Measurements from ENCODE around the gene RBM7.

Gene RBM7, protein sequence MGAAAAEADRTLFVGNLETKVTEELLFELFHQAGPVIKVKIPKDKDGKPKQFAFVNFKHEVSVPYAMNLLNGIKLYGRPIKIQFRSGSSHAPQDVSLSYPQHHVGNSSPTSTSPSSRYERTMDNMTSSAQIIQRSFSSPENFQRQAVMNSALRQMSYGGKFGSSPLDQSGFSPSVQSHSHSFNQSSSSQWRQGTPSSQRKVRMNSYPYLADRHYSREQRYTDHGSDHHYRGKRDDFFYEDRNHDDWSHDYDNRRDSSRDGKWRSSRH

DNA sequence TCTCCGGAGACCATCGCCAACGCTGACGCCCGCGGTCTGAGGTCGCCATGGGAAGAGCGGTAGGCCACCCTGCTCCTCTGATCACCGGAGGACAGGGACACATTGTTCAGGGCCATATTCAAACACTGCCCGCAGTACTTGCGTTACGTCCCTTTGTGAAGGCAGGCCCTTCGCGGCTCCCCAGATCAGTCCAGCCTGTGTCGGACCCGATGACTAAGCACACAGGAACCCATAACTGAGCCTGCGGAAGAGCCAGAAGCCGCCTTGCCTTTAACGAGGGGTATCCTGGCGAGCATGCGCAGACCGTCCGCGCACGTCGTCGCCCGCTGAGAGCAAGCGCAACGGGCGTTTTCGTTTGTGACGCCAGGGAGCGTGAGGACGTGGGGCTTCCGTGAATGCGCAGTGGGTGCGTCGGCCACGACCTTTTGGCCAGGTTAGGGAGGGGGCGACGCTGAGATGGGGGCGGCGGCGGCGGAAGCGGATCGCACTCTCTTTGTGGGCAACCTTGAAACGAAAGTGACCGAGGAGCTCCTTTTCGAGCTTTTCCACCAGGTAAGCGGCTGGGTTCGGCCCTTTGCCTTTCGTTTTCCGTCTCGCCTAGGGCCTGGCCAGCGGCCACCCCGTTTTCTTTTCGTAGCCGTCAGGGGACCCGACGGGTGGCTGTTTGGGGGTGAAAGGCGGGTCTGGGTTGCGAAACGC lies at the start of gene RBM7, which contains the start of gene C11orf71:
Gene RBM7 (plus strand): TSS at position 451 of the 699 bp plus-strand sequence. CDS start 6 bp downstream, at position 457.
Gene C11orf71 (minus strand): TSS at position 296 of the 699 bp plus-strand sequence. CDS start 180 bp downstream, at position 116.
- DNase-seq (ENCODE audit: low read depth): peak; percentile 100

DNA sequence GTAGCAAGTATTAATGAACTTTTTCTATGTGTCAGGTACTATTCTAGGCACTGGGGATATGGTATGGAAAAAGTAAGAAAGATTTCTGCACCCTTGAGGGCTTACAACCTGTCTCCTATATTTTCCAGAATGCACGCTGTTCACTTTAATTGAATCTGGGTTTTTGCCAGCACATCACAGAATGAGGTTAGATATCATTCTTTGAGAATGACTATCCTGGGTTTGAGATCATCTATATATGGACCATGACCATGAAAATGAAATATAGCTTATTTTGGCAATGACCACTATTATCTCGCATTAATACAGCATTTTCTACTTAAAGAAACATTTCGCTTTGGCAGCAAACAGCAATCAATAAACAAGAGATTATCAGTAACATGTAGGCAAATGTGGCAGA lies 47.0 kb upstream of the RBM7 start:
- peak; percentile 43 for DNase-seq (ENCODE audit: low read depth)

DNA sequence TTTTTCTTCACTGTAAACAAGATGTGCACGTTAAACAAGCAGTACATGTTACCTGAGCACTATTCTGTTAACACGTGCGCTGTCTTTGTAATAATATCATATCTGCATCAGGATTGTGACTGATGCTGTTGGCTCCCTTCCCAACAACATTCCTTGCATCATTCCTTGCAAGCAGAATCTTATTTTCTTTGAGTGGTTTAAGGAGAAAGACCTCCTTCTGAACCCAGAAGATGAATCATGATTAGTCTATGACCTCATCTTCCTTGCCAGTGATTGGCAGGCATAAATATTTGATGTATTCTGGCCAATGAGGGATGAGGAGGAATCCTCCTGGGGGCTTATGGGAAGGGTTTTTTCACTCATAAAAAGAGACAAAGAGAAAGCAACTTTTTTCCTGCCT lies 46.4 kb upstream of the RBM7 start:
- peak; percentile 92 for DNase-seq (ENCODE audit: low read depth)

DNA sequence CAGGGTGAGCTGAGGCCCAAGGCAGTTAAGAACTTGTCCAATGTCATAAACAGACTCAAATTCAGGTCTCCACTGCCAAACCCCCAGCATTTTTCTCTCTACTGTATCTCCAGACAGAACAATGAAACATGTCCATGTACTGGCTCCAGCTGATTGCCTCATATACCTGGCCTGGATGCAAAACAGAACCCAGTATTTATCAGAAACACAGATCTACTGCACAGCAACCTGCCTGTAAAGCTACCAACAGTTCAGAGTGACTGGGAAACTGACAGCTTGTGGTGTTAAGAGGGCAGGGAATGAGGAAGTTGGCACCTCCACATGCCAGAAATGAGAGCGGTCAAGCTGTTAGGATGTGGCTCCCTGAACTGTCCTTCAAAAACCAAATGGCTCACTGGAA lies 41.8 kb upstream of the RBM7 start:
- peak; percentile 23 for DNase-seq (ENCODE audit: low read depth)

DNA sequence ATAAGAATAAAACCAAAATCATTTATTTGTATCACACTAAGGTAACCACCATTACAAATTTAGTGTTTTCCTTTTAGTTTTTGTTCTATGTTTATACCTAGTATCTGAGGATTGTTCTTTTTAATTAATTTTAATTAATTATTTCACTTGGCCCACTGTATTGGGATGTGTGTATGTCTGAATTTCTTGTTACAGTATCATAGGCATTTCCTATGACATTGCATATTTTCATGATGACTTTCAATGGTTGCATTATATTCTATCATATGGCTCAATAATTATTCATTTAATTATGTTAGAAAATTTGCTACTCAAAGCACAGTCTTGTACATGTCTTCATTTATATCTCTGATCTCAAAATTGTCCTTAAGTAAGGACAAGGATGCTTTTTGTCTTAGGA lies 41.1 kb upstream of the RBM7 start:
- peak; percentile 49 for DNase-seq (ENCODE audit: low read depth)

DNA sequence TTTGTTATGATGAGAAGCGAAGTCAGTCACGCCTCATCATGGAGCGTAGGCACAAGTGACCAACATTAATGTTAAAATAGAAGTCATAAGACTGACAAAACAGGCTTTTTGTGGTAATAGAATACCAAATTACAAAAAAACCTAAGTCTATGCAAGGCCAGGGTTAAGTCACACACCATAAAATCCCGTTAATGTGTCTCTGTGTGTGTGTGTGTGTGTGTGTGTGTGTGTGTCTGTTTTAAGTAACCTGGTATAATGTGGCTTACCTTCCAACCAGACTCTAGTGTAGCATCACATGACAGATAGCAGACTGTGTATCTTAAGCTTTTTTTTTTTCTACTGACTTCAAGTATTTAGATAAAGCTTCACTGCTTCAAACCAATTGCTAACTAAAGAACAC lies 38.1 kb upstream of the RBM7 start:
- no peak for DNase-seq (ENCODE audit: low read depth)

DNA sequence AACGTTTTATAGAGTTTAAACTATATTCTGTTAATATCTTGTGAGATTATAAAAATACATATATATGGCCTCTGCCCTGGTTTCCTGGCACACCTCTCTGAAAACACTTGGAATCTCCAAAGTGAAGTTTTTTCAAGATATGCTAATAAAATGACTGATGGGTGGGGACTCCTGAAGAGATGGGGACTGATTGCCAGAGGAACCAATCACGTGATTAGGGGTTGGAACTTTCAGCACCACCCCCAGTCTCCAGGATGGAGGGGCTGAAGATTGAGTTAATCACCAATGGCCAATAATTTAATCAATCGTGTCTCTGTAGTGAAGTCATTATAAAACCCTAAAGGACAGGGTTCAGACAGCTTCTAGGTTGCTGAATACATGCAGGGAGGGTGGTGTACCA lies 37.5 kb upstream of the RBM7 start:
- DNase-seq (ENCODE audit: low read depth): no peak

DNA sequence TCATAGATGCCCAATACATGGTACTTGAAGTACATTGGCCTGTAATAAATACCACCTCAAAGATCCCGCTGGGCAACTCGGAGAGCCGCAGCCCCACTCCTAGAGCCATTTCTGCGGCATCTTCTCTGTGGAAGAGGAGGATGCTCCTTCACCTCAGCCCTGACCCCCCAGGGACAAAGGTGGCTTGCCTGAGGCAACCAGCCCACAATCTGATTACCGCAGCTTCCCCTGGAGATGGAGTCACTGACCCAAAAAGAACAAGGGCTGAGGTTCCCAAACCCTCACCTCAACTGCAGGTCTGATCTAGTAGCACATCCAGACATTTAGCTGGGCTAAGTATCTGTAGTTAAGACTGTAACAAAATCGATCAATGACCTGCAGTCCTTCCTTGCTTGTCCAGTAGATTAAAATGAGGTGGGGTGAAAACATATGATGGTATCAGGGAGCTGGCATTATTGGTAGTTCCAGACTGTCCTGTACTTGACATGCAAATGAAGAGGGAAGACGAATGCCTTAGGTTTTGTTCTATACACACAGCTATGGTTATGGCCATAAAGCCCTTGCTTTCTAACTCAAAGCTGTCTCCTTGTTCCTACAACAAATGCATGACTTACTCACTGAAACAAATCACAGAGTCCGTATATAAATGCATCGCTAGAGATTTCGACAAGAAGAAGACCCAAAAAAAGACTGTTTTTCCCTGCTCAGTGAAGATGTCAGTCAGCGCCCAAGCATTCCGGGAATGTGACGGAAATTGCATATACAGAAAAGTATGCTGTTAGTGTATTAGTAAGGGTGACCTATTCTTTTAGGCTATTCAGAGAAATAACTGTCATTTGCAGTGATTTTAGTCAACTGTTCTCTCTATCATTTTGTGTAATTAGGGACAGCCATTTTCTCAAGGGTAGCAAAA lies 33.9 kb upstream of the RBM7 start:
- DNase-seq (ENCODE audit: low read depth): peak; percentile 97

DNA sequence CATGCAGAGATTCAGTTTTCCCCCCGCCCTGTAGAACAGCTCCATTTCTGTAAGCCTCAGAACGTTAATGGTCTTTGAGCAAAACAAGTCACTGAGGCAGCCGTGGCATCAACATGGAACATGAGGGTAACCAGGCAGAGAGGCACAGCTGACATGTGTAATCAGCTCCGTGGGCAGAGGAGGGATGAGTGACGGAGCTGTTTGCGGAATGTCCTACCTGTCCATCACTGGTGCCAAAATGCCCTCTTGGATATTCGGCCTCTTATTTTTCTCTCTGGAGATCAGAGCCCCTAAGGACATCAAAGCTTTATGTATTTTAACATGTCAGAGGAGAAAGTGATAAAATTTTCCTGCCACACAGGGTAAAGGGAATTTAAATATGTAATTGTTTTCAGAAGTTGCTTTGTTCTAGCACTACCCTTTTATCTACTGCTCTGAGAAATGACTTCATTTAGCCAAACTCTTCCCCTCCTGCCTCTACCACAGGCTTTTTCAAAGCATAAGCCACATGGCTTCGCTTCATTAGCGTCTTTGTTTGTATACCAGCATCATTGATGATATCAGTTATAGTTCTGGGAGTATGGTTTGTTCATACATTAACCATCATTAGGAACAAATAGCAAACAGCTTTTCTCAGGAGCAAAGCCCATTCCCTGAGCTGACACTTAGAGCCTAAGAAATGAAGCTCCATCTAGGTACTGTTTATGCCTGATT lies 33.1 kb upstream of the RBM7 start:
- DNase-seq (ENCODE audit: low read depth): peak; percentile 25

DNA sequence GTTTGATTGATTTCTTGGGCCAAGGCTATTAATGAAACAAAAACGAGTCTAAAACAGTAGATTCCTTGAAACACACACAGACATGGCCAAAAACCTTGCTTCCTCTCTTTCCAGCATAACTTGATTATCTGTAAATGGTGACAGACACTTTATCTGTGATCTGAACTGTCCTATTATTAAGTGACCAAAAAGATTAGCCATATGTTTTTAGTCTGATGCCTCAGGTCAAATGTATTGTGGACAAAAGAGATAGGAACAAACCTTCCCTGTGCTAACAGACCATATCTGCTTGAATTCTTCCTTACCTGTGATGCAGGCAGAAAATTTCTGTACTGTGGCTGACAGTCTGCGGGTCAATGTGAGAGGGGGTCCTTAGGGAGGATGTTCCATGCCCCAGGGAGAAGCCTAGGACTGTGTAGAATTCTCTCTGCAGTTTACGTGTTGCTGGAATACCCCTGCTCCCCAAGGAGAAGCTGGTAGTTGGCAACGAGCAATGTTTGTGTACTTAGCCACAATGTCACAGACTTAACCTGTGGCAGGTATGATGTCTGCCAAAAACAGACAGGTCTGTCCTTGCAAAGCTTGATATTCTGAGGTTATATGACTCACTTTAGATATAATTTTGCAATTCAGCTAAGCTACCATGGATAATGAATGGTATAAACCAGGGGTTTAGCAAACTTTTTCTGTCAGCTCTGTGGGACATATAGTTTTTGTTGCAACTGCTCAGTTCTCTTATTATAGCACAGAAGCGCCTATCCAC lies 31.4 kb upstream of the RBM7 start:
- DNase-seq (ENCODE audit: low read depth): no peak

DNA sequence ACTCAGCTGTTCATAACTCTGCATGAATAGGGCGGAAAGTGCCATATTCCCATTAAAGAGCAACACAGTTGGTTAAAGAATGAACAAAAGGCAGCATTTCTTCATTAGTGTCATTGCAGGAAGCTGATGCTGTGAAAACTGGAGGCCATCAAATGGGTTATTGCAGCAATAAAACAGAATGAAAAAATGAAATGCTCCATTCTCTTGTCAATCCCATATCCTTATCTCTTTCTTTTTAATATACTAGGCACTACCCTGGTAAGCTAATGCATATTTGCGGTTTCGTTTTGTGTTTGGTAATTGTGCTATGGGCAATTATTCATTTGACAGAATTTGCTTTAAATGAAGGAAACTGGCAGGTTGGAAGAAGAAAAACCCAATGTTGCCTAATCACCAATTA lies 25.4 kb upstream of the RBM7 start:
- no peak for DNase-seq (ENCODE audit: low read depth)

DNA sequence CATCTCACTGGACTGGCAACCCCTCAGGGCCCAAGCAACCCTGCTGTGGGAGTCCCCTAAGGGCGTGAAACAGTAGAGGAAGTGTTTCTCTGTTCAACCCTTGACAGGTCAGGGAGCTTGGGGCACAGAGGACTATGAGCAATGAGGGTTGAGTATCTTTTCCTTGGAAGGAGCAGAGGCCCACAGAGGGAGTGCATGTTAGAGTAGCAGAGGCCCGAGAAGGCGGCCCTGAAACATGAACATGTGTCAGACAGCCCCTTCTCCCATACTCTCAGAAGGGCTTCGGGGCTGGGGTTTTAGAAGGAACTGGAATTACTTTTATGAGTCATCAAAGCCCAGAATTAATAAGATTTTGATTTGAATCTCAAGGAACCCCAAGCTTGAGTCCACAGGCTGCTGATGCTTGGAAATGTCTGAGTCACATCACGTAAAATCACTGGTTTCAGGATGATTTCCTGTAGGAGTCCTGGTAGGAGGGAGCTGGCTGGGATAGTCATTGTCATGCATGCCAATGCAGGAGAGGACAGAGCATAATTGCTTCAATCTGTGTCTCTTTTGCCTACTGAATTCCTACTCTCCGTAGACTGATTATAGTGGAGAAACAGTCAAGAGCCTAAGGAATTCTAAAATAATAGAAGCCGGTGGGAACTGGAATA lies 22.7 kb upstream of the RBM7 start:
- DNase-seq (ENCODE audit: low read depth): peak; percentile 99

DNA sequence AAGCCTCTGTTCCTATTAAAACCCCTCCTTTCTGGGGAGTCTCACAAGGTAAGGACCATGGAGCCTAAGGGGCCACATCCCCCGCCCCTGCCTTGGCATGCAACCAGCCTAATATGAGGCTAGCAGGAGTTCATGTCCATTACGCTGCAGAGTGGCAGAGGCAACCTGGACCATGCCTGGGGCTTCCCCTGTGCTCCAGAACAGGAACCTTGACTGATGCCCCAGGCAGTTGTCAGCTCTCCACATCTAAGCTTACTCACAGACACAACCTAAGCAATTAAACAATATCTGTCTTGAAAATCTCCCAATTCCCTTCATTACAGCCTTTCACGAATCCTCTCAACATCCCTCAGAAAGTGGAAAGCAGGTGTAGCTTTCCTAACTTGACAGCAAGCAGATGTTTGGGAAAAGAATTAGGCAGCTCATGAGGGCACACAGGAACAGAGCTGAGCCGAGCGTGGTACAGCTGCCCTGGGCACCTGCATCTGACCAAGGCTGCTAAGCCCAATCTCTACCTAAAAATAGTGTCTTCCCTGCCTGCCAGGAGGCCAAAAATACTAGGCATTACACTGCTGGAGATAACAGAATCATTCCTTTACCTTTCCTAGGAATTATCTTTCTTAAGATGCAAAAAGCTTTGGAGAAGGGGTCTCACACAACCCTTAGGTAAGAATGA lies 20.9 kb upstream of the RBM7 start:
- no peak for DNase-seq (ENCODE audit: low read depth)

DNA sequence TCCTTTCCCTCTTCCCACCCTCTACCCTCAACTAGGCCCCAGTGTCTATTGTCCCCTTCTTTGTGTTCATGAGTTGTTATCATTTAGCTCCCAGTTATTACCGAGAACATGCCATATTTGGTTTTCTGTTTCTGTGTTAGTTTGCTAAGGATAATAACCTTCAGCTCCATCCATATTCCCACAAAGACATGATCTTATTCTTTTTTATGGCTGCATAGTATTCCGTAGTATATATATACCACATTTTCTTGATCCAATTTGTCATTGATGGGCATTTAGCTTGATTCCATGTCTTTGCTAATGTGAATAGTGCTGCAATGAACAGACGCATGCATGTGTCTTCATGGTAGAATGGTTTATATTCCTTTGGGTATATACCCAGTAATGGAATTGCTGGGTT lies 18.0 kb upstream of the RBM7 start:
- no peak for DNase-seq (ENCODE audit: low read depth)

DNA sequence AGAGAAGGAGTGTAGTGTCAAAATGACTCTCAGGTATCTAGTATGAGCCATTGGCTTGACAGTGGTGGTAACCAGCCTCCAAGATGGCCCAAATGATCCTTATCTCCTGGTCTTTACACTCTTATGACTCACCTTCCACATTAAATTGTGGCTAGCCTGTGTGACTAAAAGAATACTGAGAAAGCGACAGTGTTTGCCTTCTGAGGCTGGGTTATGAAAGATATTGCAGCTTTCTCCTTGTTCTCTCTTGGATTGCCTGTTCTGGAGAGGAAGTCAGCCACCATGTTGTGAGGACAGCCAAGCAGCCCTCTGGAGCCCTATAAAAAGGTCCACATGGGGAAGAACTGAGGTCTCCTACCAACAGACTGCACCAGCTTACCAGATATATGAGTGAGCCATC lies 16.0 kb upstream of the RBM7 start:
- no peak for DNase-seq (ENCODE audit: low read depth)

DNA sequence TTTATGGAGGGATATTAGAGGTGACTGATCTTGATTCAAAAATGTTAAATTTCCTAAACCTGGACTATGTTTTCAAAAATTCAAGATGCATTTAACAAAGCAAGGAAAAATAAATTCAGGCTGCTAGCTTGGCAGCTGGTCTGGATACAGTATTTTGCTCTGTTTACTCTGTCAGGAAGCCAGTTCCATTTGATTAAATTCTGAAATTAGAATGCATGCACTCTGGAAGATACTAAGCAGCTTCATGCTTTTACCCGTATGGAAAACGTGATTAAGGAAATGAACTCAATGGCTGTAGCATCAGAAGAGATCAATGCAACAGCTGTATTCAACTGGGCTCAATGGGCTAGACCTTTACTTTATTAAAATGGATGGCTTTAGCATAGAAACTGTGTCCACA lies 14.3 kb upstream of the RBM7 start:
- DNase-seq (ENCODE audit: low read depth): no peak

DNA sequence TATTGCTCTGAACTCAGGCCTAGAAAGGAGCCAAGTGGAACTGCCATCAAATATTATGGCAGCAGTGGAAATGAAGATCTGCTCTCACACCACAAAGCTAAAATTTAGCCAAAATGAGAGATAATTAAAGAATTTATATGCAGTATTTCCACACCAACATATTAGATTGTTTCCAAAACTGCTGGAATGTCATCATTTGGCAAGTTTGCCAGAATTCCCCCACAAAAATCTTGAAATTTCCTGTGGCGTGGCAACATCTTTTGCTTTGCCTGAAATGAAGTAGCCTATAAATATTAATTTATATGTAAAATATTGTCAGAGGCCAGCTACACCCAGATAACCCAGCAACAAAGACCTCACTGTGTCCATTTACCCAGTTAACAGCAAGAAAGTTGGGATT lies 13.9 kb upstream of the RBM7 start:
- DNase-seq (ENCODE audit: low read depth): peak; percentile 53

DNA sequence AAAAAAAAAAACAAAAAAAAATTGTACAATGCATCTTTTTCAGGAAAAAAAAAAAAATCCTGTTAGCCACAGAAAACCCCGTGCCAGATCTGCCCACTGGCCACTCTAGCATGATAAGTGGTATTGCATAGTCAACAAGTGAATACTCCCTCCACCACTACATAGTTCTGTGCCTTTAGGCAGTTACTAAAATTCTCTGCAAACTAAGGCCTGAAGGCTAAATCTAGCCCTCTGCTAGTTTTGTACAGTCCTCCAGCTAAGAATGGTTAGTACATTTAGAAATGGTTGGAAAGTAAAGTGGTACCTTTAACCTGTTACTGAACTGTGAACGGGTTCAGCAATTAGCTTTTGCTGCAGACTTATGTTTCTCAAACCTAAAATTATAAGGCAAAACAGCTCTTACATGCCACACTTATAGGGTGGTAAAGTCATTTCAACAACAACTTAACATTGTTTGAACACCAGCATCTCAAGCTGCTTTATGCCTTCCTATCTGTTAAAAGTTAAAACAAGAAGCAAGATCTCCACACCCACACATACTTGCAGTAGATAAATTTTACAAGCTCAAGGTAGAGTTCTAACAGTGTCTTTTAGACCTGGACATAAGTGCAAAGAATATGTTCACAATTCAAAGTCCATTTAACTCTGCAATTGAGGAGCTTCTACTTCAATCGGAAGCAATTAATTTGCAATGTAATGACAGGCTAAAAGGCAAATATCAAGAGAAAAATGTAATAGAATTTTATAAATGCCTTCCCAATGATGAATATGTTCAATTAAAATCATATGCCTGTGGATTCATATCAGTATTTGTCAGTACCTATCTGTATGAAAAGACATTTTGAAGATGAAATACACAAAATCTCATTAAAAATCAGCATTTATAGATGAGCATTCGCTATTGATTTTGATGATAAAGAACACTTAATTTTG lies 7.5 kb upstream of the RBM7 start:
- DNase-seq (ENCODE audit: low read depth): no peak

DNA sequence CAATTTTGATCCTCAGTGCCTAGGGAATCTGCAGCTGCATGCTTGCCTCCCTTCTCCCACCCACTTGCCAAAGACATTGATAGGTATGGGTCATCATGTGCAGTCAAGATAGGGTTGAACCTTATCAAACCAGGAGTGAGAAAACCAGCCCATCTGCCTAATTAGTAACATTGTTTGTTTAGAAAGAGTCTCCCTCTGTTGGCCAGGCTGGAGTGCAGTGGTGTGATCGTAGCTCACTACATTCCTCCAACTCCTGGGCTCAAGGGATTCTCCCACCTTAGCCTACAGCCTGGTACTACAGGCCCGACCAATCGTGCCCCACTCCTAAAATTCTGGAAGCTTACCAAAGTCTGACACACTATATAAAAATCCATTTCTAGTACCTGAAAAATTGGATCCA lies 4.7 kb upstream of the RBM7 start:
- no peak for DNase-seq (ENCODE audit: low read depth)
